GM12865 (cell line): ENCODE results near the gene THSD7B.

Experiments used
- DNase-seq: peaks from one replicate; pipeline ENCODE4 v3.0.0; 2010; ENCODE audit warnings: low read depth
- H3K4me3 ChIP-seq: 2 replicates; pipeline ENCODE4 v1.5.1; 2011; ENCODE audit warnings: mild to moderate bottlenecking, low read depth, low read length, control low read depth
- TF ChIP-seq, protein P1 (sequence below): IDR thresholded peaks from 2 replicates; pipeline ENCODE4 v1.5.1; 2011; ENCODE audit warnings: low read length, control low read depth, low read depth, inconsistent platforms; ENCODE audit not compliant: insufficient read depth; ENCODE audit errors: missing control alignments

The THSD7B gene

DNA sequence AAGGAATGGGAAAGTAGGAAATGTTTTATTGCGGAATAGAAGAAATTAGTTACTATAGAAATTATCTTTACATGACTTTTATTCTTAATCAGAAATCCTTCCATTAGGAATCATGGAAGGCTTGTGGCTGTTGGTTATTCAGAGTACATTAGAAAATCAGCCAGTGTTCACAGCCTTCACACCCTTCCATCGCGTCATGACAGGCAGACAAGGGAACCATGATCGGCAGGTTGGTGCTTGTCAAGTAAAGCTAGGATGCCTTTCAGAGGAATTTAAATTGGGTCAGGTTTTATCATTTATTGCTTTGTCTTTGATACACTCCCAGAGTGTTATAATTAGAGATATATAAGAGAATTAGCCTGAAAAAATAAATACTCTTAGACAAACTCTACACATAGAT is 400.6 kb downstream of the THSD7B start:
- no peak overlapping the region for H3K4me3 ChIP-seq
- no peak for DNase-seq
- TF ChIP-seq, protein P1, sequence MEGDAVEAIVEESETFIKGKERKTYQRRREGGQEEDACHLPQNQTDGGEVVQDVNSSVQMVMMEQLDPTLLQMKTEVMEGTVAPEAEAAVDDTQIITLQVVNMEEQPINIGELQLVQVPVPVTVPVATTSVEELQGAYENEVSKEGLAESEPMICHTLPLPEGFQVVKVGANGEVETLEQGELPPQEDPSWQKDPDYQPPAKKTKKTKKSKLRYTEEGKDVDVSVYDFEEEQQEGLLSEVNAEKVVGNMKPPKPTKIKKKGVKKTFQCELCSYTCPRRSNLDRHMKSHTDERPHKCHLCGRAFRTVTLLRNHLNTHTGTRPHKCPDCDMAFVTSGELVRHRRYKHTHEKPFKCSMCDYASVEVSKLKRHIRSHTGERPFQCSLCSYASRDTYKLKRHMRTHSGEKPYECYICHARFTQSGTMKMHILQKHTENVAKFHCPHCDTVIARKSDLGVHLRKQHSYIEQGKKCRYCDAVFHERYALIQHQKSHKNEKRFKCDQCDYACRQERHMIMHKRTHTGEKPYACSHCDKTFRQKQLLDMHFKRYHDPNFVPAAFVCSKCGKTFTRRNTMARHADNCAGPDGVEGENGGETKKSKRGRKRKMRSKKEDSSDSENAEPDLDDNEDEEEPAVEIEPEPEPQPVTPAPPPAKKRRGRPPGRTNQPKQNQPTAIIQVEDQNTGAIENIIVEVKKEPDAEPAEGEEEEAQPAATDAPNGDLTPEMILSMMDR: no peak

DNA sequence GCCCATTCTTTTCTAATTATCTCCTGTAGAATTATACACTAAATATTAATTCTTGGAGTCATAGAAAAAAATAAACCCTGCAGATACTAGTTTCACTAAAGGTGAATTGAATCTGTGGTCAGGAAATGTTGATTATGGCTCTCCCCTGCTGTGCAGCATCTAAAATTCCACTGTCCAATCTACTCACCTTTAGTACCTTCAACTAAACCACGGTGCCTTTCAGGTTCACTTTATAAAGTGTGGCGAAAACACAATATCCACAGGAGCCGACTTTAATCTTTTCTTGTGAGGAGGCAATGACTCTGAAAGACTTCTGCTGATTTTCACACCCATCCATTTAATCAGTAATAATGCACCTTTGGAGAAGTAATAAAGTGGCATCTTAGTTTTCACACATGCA is 402.3 kb downstream of the THSD7B start:
- H3K4me3 ChIP-seq: no peak overlapping the region
- TF ChIP-seq, protein P1: no peak
- DNase-seq: no peak

DNA sequence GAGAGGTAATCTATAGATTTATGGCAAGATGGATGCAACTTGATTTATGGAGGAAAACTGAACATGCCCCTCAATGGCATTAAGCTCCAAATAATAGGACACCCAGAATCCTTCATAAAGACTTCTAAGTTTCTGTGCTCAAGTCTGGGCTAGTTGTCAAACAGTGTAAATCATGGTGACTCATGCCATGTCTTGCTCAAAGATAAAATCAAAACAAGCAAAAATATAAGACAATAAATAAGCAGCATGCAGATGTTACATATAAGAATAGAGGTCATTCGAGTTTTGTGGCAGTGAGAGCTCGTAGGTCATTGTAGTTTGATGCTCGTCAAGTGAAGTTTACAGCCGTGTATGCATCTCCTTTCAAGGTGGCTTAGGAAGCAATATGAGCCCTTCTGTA is 403.2 kb downstream of the THSD7B start:
- H3K4me3 ChIP-seq: no peak overlapping the region
- TF ChIP-seq, protein P1: no peak
- no peak for DNase-seq

GRCh38 chr2:137172162-137172561 is 406.8 kb downstream of the THSD7B start:
- H3K4me3 ChIP-seq: no peak overlapping the region
- TF ChIP-seq, protein P1: no peak
- no peak for DNase-seq

DNA sequence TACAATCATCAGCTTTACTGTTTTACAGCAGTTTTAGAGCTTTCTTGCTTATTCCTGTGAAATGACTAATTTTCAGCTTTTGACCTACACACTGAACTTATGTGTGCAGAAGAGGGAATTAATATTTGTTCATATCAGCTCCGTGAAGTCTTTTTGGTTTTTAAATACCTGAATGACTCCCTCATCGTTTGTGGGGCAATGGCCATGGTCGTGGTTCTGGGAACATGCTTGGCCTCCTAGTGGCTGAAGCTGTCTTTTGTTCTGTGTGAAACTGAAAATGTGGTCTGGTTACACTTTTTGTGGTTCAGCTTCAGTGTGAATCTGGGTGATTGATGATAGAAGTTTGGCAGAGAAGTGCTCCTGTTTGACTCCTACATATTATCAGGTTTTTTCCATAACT is 408.1 kb downstream of the THSD7B start:
- TF ChIP-seq, protein P1: peak; percentile 41
- H3K4me3 ChIP-seq: no peak overlapping the region
- peak; percentile 70 for DNase-seq

GRCh38 chr2:137175246-137175645 is 409.9 kb downstream of the THSD7B start:
- H3K4me3 ChIP-seq: no peak overlapping the region
- DNase-seq: no peak
- TF ChIP-seq, protein P1: no peak

DNA sequence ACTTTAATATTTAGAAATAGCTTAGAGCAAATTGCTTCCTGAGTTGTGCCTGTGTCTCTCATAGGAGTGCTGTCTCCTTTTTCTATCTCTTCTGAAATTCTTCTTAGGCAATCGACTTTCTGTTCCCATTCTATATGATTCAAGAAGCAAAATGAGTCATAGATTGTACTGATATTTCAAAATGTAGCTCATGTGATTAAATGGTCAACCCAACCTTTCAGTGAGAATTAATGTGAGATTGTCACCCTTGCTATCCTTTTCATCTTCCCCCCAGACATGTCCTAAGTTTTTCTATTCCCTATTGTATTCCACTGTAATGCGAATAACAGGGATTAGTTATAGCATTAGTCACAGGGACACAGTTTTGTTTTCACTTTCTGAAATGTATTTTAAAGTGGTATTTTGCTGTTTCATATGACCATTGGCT is 413.6 kb downstream of the THSD7B start:
- H3K4me3 ChIP-seq: no peak overlapping the region
- TF ChIP-seq, protein P1: no peak
- DNase-seq: no peak
